ENCODE results near the gene SV2B.
"Not testable (repeated sequence)": the region's sequence is repeated elsewhere in the genome, so short reads cannot be mapped to it uniquely, and the experiment has no call there.

SV2B gene, protein sequence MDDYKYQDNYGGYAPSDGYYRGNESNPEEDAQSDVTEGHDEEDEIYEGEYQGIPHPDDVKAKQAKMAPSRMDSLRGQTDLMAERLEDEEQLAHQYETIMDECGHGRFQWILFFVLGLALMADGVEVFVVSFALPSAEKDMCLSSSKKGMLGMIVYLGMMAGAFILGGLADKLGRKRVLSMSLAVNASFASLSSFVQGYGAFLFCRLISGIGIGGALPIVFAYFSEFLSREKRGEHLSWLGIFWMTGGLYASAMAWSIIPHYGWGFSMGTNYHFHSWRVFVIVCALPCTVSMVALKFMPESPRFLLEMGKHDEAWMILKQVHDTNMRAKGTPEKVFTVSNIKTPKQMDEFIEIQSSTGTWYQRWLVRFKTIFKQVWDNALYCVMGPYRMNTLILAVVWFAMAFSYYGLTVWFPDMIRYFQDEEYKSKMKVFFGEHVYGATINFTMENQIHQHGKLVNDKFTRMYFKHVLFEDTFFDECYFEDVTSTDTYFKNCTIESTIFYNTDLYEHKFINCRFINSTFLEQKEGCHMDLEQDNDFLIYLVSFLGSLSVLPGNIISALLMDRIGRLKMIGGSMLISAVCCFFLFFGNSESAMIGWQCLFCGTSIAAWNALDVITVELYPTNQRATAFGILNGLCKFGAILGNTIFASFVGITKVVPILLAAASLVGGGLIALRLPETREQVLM

DNA sequence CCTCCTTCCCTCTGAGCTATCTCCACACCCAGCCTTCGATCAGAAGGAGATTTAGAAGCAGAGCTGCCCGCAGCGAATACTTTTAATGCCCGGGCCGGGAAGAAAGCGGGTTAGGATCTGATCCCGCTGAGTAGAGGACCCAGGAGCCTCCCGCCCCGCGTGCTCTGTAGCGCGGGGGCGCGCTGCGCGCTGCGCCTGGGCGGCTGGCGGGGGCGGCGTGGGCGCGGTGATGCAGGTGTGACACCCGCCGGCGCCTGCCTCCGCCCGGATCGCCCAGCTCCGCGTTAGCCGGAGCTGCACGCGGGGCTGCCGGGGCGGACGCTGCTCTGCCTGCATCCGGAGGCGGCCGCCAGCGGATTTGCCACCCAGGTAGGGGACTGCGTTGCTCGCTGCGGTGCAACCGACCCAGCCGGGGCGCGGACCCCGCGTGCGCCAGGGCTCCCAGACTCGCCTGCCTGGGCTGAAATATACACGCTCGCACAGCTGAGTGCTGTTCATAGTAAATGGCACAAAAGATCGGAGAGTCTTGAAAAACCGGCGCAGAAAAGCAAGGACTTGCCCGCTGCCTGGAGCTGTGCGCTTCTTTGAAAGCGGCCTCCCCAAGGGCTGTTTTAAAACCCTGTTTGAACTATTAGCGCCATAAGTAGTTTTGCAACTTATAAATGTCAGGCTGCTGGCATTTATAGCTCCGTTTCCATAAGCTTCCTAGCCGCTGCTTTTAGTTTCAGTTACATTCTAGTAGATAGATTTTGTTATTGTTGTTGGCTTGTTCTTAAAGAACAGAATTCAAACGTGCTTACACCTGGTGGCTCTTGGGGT, at the start of gene SV2B:
SV2B (plus strand) TSS at position 263 of the 819 bp plus-strand sequence. CDS start 126,007 bp downstream, outside the sequence.
- DNase-seq, result peak; percentile 81

DNA sequence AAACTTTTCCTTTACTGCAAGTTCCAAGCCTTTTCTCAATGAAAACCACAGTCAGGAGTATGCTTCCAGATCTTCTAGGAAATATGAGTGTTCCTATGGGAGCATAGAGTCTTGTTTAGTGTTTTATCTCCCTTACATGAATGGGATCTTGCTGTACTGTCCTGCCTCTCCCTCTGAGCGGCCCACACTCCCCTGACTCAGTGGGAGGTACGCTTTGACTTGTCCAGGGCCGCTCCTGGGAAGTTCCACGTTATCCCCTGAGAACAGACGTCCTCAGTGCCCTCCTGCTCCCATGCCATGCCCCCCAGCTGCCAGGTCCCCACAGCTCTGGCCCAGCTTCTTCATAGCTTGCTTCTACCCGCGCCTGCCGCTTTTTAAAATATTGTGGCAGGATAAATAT, 48.8 kb upstream of the SV2B start:
- no peak for DNase-seq

DNA sequence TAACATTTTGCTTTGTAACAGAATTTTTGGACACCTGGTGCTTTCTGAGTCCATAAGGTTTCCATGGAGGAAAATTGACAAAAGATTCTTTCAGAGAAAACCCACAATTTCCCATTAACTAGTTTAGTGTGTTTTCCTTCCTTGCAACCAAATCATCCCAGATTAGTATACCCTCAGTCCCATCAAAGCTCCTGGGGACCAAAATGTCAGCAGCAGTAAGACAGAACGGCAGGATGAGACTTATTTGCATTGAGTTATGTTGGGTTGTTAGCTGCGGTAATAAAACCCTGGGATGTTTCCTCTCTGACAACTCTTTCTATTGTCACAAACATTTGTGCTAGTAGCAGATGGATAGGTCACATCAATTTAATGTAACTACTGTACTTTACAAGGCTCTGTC, 45.2 kb upstream of the SV2B start:
- no peak for DNase-seq

DNA sequence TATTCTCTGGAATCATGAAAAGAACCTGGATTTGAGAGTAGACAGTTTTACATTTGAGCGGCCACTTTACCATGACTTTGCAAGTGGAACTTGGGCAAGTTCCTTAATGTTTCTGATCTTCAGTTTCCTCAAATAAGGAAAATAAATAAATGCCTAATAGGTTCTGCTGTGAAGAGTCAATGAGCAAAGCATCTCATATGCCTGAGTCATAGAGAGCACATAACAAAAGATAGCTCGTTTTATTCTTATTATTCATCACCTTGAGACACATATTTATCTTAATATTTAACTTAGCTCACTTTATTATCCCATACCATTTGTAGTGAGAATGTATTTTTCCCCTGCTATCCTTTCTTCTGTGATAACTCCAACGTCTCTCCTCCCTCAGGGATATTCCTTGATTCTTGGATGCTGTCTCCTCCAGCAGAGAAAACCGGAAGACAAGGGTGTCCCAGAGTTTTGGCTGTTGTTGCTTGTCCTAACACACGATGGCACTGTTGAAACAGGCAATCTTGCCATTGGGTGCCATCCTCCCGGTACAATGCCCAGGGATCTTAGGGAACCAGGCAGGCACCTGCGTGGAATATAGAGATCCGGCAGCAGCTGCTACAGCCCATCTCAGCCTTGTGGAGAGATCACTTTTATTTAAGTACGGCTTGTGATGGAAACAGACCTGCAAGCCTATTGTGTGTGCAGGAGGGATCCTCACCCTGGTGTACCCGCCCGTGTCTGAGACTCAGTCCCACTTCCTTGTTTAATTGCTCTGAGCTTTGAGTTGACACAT, 44.3 kb upstream of the SV2B start:
- peak; percentile 93 for DNase-seq

DNA sequence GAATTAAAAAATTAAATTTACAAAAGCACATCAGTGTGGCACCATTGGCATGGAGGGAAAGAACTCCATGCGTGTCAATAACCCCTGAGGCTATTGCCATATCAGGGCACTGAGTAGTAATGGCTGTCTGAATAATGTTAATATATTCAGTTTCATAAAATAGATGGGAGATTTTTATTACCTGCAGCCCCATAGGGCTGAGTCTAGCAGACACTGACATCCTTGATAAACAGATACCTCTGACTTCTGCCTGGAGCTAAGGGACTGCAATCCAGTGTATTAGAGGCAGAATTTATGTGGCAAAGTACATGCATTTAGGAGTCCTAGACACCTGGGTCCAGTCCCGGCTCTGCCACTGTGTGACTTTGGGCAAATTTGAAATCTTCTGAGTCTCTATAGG, 38.8 kb upstream of the SV2B start:
- DNase-seq, result no peak

DNA sequence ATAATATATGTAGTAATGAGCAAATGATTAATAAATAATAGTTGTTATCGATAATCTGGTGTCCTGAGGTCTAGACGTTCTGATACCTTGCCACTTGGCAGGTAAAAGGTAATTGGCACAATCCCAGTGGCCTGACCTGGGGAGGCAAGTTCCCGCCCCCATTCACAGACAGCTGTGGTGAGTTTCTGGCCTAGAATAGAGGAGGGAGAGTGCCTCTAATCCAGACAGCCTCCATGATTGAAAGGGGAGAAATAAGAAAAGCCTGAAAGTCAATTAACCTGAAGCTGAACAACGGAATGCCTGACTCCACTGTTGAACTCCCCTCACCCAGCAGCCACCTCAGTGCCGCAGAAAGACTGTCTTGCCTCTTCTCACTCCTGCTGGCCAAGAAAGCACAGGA, 38.1 kb upstream of the SV2B start:
- DNase-seq, result peak; percentile 5

DNA sequence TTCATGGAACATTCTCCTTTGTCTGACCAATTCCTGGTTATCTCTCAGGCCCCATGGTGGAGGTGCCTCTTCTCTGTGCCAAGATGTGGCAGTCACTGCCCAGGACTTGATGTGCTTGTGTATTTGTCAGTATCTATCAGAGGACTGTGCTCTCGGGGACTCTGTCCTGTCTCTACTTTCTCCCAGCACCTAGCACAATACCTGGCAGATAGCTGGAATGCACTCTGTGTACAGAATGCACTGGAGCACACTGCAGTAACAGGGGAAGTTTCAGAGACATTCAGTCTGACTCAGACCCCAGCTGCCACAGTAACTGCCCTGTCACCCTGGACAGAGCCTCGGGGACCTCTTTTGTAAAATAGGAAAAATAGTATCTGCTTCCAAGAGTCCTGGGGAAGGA, 34.6 kb upstream of the SV2B start:
- DNase-seq, result no peak

DNA sequence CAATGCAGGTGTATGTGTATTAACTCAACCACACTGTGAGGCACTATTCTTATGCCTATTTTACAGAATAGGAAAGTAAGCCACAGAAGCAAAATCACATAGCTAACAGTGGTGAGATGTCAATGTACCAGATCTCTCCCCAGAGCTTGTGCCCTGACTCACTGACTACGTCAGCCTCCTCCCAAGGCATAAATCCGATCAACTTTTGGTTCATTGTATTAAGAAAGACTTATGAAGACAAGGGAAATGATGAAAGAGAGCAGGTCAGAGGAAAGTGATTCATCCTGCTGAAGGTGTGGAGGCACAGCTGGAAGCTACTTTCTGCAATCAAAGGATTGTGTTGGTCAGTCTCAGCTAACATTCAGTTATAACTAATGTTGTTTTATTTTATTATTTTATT, 33.0 kb upstream of the SV2B start:
- DNase-seq, result no peak

DNA sequence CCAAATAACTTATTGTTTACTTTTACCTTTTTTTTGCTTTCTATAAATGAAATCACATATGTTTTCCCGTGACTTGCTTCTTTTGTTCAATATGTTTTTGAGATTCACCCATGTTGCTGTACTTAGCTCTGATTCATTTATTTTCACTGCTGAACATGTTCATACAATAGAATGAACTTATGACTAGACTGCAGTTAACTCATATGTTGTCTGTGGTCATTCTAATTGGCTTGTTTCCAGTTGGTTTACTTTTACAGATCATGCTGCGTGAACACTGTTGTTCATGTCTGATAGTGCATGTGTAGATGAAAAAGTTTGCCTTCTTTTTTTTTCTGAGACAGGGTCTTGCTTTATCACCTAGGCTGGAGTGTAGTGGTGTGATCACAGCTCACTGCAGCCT, 31.6 kb upstream of the SV2B start:
- DNase-seq, result no peak

DNA sequence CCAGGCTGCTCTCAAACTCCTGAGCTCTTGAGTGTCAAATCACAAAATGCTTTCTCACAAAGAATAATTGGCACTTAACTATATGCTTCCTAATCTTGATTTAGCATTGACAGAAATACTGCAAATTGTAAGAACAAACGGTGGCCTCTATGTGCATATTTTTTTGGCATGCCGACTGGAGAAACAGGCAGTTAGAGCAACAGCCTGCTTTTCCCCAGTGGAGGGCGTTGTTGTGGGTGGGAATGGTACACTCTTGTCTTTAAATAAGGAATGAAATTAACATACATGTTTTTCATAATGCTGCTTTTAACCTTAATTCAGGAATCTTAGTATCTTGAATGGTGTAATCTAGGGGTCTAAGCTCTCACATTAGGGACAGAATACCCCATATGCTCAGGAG, 31.1 kb upstream of the SV2B start:
- peak; percentile 2 for DNase-seq

DNA sequence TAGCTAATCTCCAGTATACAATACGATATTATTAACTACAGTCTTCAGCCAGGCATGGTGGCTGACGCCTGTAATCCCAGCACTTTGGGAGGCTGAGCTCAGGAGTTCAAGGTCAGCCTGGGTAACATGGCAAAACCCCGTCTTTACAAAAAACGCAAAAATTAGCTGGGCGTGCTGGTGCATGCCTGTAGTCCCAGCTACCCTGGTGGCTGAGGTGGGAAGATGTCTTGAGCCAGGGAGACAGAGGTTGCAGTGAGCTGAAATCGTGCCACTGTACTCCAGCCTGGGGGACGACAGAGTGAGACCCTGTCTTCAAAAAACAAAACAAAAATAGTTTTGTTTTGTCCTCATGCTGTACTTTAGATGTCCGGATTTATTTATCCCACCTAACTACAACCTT, 29.2 kb upstream of the SV2B start:
- no peak for DNase-seq

DNA sequence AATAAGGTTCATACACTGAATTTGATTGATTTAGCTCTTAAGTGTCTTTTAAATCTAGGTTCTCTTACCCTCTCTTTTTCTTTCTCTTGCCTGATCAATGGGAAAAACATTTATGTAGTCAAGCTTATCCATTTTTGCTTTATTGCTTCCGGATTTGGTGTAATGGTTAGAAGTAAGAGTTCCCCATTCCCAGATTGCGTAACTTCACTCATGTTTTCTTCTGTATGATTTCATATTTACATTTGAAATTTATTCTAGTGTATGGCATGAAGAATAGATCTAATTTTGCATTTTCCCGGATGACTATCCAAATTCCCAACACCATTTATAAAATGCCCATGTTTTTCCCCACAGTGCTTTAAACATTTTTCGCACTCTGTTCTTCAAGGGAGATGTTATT, 27.9 kb upstream of the SV2B start:
- DNase-seq, result no peak

DNA sequence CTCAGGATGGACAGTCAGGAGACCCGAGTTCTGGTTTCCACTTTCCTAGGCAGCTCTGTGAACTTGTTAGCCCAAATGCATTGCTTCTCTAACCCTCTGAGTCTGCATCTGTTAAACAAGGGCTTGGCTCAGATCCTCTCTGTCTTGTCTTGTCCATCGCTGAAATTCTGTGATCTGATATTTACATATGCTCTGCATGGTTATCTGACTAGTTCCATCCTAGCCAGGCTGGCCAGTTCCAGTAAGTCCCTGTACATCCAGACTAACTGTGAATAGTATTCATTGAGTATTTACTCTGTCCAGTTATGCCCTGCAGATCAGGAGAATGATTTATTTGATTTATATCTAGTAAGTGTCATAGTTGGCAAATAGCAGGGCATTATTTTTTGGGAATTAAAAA, 27.0 kb upstream of the SV2B start:
- peak; percentile 27 for DNase-seq

DNA sequence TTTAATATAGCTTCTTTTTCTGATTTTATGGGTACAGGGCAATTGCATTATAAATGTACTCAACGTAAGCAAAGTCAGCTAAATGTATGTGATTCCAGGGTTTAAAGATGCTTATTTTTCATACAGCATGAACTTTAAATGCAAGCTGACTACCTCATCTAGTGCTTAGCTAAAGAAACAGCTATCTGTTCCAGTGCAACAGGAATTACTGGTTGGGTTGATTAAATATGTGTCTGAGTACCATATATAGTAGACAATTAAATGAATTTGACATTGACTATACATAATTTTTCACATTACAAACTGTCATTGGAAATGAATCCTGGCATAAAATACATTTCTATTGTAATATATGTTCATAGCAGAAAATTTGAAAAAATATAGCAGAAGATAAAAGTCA, 26.3 kb upstream of the SV2B start:
- DNase-seq, result no peak

DNA sequence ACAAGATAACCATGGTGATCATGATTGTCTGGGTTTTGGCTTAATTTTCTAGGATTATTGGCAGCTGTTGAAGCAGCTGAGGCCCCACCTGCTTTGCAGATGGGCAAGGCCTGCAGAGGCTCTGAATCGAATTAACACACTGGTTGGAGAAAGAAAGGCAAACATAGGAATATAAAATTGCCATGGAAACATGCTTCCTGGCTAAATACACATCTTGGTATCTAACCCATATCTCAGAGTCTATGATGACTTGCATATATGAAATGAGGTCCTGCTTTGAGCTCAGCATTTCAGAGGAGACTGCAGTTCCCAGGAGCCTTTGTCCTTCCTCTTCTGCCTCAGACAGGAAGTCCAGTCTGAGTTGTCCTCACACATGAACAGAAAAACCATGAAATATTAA, 24.3 kb upstream of the SV2B start:
- DNase-seq, result peak; percentile 73

DNA sequence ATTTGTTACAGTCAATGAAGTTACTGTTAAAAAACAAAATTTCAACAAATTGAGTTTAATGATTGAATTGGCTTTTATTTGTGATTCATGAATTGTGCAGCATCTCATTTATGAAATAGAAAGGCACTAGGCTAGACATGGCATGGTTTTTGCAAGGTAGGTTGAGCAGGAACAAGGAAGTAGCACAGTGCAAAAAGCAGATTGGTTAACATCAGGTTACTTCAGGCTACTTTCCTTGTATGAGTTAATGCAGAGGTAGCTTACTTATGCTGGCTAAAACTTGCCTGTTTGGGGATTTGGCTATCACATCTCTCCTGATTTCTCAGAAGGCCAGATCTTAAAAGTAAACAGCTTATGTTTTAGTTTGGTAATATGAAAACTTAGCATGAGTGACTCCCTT, 23.0 kb upstream of the SV2B start:
- peak; percentile 41 for DNase-seq

DNA sequence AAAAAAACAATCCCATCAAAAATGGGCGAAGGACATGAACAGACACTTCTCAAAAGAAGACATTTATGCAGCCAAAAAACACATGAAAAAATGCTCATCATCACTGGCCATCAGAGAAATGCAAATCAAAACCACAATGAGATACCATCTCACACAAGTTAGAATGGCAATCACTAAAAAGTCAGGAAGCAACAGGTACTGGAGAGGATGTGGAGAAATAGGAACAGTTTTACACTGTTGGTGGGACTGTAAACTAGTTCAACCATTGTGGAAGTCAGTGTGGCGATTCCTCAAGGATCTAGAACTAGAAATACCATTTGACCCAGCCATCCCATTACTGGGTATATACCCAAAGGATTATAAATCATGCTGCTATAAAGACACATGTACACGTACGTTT, 6.2 kb upstream of the SV2B start:
- not testable (repeated sequence) for DNase-seq

DNA sequence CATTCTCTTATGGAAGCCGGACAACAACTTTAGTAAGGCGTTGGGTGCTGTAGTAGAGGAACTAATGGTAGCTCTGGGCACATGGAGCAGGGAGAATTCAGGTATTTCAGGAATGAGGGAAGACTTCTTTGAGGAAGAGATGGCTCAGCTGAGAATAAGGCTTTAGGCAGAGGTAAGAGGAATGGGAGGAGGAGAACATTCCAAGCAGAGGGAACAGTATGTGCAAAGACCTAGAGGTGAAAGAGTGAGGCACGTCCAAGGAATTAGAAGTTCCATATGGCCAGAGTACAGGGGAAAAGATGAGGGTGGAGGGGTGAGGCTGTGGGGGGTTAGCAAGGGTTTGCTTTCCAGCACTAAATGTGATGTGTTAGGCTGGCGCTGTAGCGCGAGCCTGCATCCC, 1.6 kb upstream of the SV2B start:
- no peak for DNase-seq

DNA sequence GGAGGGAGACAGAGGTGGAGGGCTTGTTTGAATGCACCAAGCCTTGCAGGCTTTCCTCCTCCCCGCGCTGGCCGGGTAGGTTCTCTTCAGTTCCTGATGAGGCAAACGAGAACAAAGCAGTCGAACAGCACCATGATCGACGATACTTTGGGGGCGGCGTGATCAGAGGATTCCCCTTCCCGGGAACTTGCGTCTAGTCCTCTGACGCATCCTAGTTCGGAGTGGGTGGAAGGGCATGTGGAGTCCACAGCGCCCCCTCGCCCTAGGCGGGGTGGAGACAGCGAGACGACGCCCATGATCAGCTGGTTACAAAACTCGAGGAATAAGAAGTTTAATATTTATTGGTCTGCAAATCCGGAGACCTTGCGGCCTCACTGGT, 452 bp upstream of the SV2B start:
- DNase-seq, result peak; percentile 73

DNA sequence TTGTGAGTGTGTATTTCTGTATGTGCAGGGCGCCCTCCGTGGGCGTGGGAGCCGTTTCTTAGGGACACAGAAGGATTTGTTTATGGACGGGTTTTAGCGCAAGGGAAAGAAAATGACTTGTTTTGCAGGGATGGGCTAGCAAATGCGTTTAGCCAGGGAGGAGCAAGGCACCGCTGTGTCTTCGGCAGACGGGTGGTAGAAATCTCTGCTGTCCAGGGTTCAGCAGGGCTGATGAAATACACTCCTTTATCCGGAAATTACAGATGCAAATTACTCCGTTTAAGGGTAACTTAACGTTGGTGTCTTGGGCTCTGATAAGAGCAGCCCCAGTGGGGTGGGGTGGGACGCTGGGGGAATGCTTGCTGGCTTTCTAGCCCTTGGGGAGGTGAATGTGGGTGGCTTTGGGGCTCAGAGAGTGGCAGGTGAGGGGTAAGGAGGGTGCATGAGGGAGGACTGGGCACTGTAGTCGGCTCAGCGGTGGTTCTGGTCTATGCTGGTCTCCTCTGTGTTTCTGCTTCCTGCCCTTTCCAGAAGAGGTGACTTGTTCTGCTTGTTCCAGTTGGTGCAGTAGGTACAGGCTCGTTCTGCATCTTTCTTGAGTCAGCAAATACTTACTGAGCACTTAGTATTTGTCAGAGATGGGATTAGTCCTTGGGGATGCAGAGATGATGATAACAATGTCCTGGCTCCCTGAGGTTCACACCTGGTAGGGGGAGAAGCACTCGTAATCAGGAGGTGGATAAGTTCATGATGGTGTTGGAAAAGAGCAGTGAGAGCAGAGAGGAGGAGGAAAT, 954 bp downstream of the SV2B start:
- DNase-seq, result peak; percentile 53

DNA sequence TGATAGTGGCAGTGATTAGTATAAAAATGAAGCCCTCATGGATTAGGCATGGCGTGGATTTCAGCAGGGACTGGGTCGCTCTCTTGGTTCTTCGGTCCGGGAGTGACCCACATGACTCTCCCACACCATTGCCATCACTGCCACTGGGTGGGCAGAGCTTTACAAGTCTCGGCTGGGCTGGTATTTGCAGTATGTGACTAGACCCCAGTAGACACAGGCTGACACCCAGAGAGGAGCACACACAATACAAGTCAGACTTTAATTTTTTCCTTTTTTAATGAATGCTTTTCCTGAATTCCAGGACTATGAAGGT, 1.5 kb downstream of the SV2B start:
- no peak for DNase-seq

Data from DMS53 (cell line).